Measurements from ENCODE around the gene PLA2R1. TPM values are rescaled to one million over a fixed set of nuclear protein-coding genes. Genes with fewer than 3 reads are reported as not detected.
"Not testable (repeated sequence)": the region's sequence is repeated elsewhere in the genome, so short reads cannot be mapped to it uniquely, and the experiment has no call there.

PLA2R1 gene
- total RNA-seq, 4 donors from 2014 or later: 86.0 to 246 (median 152) TPM

- WGBS, 2 donors: 91 to 94% methylated on average over 8 of the region's 8 CpGs
- H3K4me3 ChIP-seq (replicated peaks in 1 of 3): no peak overlapping the region
- H3K4me1 ChIP-seq: peaks cover 5 to 8% of the 10 kb centered on the region in 2 donors
- no peak for TF ChIP-seq CTCF (IDR thresholded peaks at IDR 0.05)
- TF ChIP-seq POLR2A (IDR thresholded peaks at IDR 0.05): no peak
- H3K9me3 ChIP-seq: no peaks in the 10 kb centered on the region
- H3K36me3 ChIP-seq: peaks cover 5 to 27% of the 10 kb centered on the region in 2 donors
- DNase-seq: no peak
- no peak overlapping the region for H3K27ac ChIP-seq
- H3K27me3 ChIP-seq: no peaks in the 10 kb centered on the region
- intact Hi-C loops (cut with DNase I): no loop called here
These were observed 17.7 kb downstream of the PLA2R1 start for GRCh38 chr2:160044728-160045127.

GRCh38 chr2:160043265-160043664 is 19.1 kb downstream of the PLA2R1 start:
- TF ChIP-seq CTCF (IDR thresholded peaks at IDR 0.05) (no peak), POLR2A (IDR thresholded peaks at IDR 0.05) (no peak)
- no peak for DNase-seq
- Histone ChIP-seq H3K9me3 (no peaks in the 10 kb centered on the region), H3K4me1 (peaks cover 6 to 18% of the 10 kb centered on the region in 2 donors), H3K36me3 (peaks cover 5 to 28% of the 10 kb centered on the region in 2 donors), H3K27ac (peak overlapping the region in 1 of 3 donors; percentile 20), H3K27me3 (no peaks in the 10 kb centered on the region), H3K4me3 (replicated peaks in 1 of 3) (no peak overlapping the region)
- intact Hi-C loops (cut with DNase I): no loop called here
- 90 to 91% methylated on average over 5 of the region's 5 CpGs for WGBS, 2 donors

- no peak for DNase-seq
- Histone ChIP-seq H3K27ac (no peak overlapping the region), H3K36me3 (peaks cover 8 to 32% of the 10 kb centered on the region in 2 donors), H3K4me3 (replicated peaks in 1 of 3) (no peak overlapping the region), H3K4me1 (peaks cover 6 to 18% of the 10 kb centered on the region in 2 donors), H3K27me3 (no peaks in the 10 kb centered on the region), H3K9me3 (no peaks in the 10 kb centered on the region)
- intact Hi-C loops (cut with DNase I): no loop called here
- TF ChIP-seq POLR2A (IDR thresholded peaks at IDR 0.05): no peak
- no peak for TF ChIP-seq CTCF (IDR thresholded peaks at IDR 0.05)
- WGBS, 2 donors: 85 to 95% methylated on average over 7 of the region's 7 CpGs
These were observed 20.4 kb downstream of the PLA2R1 start for GRCh38 chr2:160042054-160042453.

- Histone ChIP-seq H3K27ac (peak overlapping the region in 1 of 3 donors; percentile 27), H3K9me3 (no peaks in the 10 kb centered on the region), H3K4me1 (peaks cover 13 to 23% of the 10 kb centered on the region in 2 donors), H3K27me3 (no peaks in the 10 kb centered on the region), H3K4me3 (replicated peaks in 1 of 3) (no peak overlapping the region), H3K36me3 (peaks cover 8 to 32% of the 10 kb centered on the region in 2 donors)
- no peak for DNase-seq
- TF ChIP-seq CTCF (IDR thresholded peaks at IDR 0.05) (no peak), POLR2A (IDR thresholded peaks at IDR 0.05) (no peak)
- intact Hi-C loops (cut with DNase I): no loop called here
These were observed 21.3 kb downstream of the PLA2R1 start for GRCh38 chr2:160041091-160041490.

GRCh38 chr2:160039166-160039903 is 23.1 kb downstream of the PLA2R1 start:
- Histone ChIP-seq H3K9me3 (no peaks in the 10 kb centered on the region), H3K36me3 (peaks cover 3 to 29% of the 10 kb centered on the region in 2 donors), H3K27ac (peak overlapping the region in 1 of 3 donors; percentile 42), H3K4me1 (peaks cover 13 to 38% of the 10 kb centered on the region in 2 donors), H3K4me3 (replicated peaks in 1 of 3) (no peak overlapping the region), H3K27me3 (no peaks in the 10 kb centered on the region)
- intact Hi-C loops (cut with DNase I): no loop called here
- TF ChIP-seq POLR2A (IDR thresholded peaks at IDR 0.05) (peak in 1 of 2 donors; percentile 14), CTCF (IDR thresholded peaks at IDR 0.05) (no peak)
- peak; percentile 87 to 88 for DNase-seq
- WGBS, 2 donors: 56 to 57% methylated on average over 6 of the region's 6 CpGs

GRCh38 chr2:160038662-160039061 is 23.8 kb downstream of the PLA2R1 start:
- H3K4me3 ChIP-seq (replicated peaks in 1 of 3); DNase-seq; H3K9me3 ChIP-seq; intact Hi-C loops (cut with DNase I); H3K27me3 ChIP-seq: not testable (repeated sequence)
- WGBS, 2 donors: 94 to 98% methylated on average over 8 of the region's 8 CpGs
- Histone ChIP-seq H3K27ac (peak overlapping the region in 1 of 3 donors; percentile 42), H3K36me3 (peaks cover 3 to 25% of the 10 kb centered on the region in 2 donors), H3K4me1 (peaks cover 13 to 38% of the 10 kb centered on the region in 2 donors)

Measured in thyroid gland (tissue), 4 donors.